ENCODE measurements around the gene ZDHHC5.
A peak's percentile ranks its signal among the peaks of the same experiment; 100 is the strongest.
"Not testable (repeated sequence)": the region's sequence is repeated elsewhere in the genome, so short reads cannot be mapped to it uniquely, and the experiment has no call there.

Gene ZDHHC5

DNA sequence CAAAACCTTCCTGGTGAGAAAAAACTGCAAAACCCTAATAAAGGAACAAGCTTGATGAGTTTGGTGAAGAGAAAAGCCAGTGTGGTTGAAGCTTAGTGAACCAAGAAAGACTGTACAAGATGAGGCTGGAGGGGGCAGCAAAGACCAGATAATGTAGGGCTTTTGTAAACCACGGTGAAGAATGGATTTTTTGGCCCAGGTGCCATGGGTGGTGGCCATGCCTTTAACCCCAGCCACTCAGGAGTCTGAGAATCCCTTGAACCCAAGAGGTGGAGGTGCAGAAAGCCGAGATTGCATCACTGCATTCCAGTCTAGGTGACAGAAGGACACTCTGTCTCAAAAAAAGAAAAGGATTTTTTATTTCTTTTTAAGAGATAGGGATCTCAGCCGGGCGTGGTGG, 5.0 kb upstream of the ZDHHC5 start:
- no peak for DNase-seq (ENCODE audit: low read depth in 2 of 3, low spot score in 1 of 3)

DNA sequence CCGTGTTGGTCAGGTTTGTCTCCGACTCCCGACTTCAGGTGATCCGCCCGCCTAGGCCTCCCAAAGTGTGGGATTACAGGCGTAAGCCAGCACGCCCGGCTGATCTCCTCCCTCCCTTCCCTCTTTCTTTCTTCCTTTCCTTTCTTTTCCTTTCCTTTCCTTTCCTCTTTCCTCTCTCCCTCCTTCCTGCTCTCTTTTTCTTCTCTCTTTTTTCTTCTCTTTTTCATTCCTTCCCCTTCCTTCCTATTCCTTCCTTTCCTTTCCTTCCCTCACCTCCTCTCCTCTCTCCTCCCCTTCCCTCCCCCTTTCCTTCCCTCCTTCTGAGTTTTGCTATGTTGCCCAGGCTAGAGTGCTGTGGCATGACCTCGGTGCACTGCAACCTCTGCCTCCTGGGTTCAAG, 3.9 kb upstream of the ZDHHC5 start:
- DNase-seq (ENCODE audit: low read depth in 2 of 3, low spot score in 1 of 3) = no peak

DNA sequence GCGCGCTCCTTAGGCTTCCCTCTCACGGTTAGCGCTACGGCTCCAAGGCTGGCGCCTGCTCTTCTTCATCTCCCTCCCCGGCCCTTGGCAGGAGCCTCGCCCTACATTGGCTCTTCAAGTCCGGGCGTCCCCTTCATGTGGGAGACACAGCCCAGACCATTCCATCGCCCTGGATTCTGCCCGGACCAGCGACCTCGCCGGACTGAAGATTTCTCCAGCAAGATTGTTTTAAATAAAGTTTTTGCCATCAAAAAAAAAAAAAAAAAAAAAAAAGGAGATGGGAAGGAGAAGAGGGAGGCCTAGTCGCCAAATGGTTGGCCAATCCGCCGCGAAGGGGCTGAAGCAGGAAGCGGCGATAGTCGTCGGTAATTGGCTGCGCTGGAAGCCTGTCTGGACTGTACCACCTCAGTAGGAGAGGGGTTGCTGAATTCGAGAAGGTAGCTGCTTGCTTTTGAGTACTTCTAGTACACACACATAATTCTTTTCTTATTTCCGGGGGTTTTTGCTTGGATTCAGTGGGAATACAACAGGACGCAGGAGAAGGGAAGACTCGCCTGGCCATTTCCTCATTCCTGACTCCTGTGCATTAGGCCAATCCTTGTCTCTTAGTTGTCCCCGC, 688 bp upstream of the ZDHHC5 start:
- DNase-seq (ENCODE audit: low read depth in 2 of 3, low spot score in 1 of 3) = peak; percentile 38 to 89 (median 87)

DNA sequence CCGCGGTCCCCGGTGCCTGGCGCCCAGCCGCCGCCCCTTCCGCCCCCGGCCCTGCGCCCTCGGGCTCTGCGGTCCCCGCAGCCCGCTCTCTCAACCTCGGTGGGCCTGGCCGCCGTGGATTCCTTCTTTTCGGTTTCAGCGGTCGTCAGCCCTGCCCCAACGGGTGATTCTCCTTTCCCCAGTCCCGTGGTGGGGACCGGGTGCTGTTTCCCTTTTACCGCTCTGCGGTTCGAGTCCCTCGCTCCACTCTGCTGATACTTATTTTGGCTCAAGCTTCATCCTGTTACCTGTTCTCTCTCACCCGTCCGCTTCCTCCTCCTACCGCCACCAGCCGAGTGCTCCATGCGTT, 494 bp downstream of the ZDHHC5 start:
- DNase-seq (ENCODE audit: low read depth in 2 of 3, low spot score in 1 of 3) = peak in 1 of 3 donors; percentile 37

DNA sequence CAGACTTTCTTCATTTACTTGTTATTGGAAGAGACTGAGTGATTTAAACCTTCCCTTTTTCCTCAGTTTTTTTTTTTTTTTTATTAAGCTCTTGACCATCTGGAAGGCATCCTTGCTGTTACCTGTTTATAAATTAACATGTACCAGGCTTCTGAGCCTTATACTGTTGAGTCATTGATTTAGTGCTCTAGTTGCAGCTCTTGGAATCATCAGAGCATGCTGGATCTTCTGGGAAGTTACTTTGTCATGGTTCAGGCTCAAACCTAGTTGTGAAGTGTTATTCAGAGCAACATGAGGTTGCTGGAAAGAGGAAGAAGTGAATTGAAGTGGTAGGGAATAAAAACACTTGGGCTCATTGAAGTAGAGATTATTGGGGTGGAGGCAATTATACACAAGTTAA, 6.3 kb downstream of the ZDHHC5 start:
- no peak for DNase-seq (ENCODE audit: low read depth in 2 of 3, low spot score in 1 of 3)

DNA sequence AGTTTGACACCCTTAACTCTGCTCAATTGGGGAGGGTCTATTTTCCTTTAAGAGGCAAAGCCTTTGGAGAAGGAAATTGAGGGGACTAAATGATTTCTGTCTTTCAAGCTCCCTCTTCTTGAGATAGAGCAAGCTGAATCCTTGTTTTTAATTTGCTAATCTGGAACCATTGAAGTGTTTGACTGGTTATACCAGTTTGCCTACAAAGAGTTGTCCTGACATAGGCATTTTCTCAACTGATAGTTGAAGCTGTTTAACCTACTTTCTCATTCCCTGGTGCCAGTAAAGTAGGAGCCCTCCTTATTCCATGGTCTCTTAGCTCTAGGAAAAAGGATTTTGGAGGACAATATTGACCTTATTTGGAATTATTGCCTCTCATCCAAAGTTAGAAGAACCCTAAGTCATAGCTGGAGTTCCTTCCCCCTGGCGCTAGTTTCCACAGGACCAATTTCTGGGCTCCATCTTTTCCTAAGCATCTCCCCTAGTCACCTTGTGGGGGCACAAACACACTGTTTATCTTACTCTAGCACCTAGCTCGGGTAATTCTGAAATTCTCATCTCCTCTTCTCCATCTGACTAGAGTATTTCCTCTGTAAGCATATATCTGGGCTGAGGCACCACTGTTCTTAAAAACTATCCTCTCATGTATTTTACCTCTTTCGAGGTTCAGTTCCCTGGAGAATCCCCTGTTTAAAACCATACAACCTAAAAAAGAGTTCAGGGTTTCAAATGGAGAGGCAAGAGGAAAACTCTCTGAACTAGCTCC, 7.4 kb downstream of the ZDHHC5 start:
- no peak for DNase-seq (ENCODE audit: low read depth in 2 of 3, low spot score in 1 of 3)

DNA sequence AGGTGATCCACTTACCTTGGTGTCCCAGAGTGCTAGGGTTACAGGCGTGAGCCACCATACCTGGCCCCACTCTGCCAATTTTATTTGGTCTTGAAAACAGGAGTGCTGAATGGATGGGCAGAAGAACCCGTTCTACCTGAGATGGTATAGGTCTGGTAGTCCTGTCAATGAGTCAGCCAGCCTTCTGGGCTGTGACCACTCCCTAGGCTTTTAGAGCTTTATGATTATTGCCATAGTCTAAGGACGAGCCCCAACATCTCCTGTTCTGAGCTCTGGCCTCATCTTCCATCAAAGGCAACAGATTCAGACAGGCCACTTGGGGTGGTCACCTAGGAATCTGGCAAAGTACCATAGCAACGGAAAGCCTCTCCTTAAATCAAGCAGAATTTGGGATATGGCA, 11.5 kb downstream of the ZDHHC5 start:
- DNase-seq (ENCODE audit: low read depth in 2 of 3, low spot score in 1 of 3) = no peak

DNA sequence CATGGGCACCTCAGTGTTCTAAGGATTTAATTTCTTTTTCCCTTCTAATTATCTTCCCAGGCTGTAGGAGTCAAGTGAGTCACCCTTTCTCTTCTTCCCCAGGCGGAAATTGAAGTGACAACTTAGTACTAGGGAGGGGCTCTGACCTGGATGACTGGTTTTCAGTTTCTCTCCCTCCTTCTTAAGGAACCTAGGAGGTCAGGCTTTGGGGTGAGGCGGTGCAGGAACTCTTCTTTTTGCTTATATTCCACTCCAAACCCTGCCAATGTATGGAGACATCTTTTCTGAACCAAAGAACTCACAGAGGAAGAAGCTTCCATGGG, 12.6 kb downstream of the ZDHHC5 start:
- DNase-seq (ENCODE audit: low read depth in 2 of 3, low spot score in 1 of 3) = no peak

DNA sequence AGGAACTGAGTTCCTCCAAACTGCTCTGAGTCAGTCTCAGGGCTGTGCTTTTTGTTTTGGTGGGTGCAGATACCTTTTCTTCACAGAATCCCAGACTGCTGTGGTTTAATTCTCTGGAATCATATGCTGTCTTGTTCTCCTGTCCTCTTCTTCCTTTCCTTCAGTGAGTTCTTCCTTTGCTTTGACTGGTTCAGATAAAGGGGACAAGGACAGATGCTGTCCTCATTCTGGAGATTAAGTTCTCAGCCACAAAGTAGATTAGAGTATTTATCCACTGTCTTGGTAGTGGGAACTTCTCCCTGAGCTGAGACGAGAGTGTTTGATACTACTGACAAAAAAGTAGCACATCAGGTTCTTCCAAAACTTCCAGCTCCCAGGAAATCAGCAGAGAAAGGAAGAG, 13.3 kb downstream of the ZDHHC5 start:
- no peak for DNase-seq (ENCODE audit: low read depth in 2 of 3, low spot score in 1 of 3)

DNA sequence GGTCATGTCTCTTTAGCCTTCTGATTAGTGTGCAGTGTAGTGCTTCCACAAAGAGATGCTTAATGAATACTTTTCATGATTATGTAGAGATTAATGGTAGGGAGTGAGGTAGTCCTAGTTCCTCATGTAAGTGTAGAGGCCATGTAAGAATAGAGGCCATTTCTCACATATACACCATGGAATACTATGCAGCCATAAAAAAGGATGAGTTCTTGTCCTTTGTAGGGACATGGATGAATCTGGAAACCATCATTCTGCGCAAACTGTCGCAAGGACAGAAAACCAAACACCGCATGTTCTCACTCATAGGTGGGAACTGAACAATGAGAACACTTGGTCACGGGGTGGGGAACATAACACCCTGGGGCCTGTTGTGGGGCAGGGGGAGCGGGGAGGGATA, 22.6 kb downstream of the ZDHHC5 start:
- DNase-seq (ENCODE audit: low read depth in 2 of 3, low spot score in 1 of 3) = not testable (repeated sequence)

DNA sequence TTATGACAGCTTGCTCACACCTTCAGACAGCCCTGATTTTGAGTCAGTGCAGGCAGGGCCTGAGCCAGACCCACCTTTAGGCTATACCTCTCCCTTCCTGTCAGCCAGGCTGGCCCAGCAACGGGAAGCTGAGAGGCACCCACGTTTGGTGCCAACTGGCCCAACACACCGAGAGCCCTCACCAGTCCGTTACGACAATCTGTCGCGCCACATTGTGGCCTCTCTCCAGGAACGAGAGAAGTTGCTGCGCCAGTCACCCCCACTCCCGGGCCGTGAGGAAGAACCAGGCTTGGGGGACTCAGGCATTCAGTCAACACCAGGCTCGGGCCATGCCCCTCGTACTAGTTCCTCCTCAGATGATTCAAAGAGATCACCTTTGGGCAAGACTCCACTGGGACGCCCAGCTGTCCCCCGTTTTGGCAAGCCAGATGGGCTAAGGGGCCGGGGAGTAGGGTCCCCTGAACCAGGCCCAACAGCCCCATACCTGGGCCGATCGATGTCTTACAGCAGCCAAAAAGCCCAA, 31.0 kb downstream of the ZDHHC5 start:
- DNase-seq (ENCODE audit: low read depth in 2 of 3, low spot score in 1 of 3) = no peak

DNA sequence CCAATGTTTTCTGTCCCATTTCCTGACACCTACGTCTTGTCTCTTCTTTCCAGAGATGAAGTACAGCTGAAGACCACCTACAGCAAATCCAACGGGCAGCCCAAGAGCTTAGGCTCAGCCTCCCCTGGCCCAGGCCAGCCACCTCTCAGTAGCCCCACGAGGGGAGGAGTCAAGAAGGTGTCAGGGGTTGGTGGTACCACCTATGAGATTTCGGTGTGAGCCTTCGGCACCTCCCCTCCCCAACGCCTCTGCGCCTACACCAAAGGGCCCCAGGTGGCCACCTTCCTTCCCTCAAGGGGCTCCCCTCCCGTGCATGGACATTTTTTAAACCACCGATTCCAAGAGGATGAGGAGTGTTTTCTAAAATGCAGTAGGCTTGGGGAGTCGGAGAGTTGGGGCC, 31.9 kb downstream of the ZDHHC5 start:
- no peak for DNase-seq (ENCODE audit: low read depth in 2 of 3, low spot score in 1 of 3)

DNA sequence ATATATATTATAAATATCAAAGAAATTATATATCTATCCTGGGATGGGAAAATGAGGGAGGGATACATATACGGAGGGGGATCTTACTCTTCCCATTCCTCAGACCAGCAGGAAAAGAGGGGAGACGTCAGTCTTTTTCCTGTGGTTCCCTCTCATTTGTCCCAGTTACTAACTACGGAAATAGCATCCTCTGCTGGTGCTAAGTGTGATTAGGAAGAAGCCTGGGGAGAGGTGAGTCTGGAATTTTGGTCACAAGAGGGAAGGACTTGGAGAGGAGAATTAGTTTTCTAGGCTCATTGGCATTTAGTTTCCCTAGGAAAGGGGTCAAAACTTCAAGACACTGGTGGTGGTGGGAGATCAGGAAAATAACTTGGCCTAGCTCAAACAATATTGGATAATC, 32.5 kb downstream of the ZDHHC5 start:
- no peak for DNase-seq (ENCODE audit: low read depth in 2 of 3, low spot score in 1 of 3)

DNA sequence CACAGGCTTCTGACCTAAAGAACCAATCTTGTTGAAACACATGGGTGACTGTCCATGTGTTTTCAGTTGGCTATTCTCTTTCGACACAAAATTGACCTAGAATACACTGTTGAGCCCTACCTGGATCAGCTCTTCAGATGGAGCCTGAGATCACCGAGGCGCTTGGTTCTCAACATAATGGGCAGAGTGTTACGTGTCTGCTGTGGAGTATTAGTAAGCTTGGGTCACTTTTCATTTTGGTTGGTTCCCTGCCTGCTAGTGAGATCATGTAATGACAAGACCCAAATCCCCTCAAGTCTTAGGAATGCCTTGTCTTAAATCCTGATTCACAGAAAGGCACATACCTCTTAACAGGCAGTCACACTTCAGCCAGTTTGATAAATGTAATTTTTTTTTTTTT, 35.4 kb downstream of the ZDHHC5 start:
- DNase-seq (ENCODE audit: low read depth in 2 of 3, low spot score in 1 of 3) = no peak

DNA sequence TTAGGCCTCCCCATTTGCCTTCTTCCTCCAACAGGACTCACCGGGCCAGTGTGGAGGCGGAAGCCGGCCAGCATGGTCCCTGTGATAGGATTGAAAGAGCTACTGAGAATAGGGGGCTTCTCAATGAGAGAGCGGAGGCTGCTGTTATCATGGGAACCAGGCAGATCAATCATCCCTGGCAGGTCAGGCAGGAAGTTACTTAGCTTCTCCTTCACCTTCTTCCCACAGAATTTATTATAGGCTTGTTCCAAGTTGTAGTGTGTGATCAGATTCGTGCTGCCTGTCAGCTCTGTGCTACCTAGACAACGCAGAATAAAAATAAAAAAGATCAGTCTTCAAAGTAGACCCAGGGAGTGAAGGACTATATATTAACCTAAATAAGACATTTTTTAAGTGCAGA, 37.0 kb downstream of the ZDHHC5 start:
- no peak for DNase-seq (ENCODE audit: low read depth in 2 of 3, low spot score in 1 of 3)

DNA sequence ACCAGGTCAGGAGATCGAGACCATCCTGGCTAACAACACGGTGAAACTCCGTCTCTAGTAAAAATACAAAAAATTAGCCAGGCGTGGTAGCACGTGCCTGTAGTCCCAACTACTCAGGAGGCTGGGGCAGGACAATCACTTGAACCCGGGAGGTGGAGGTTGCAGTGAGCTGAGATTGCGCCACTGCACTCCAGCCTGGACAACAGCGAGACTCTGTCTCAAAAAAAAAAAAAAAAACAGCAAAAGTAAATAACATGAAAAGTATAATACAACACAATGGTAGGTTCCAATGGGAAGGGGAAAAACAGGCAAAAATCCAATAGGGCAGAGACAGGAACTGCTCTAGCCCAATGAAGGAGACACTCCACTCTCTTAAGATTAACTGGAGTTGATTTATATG, 37.5 kb downstream of the ZDHHC5 start:
- not testable (repeated sequence) for DNase-seq (ENCODE audit: low read depth in 2 of 3, low spot score in 1 of 3)

DNA sequence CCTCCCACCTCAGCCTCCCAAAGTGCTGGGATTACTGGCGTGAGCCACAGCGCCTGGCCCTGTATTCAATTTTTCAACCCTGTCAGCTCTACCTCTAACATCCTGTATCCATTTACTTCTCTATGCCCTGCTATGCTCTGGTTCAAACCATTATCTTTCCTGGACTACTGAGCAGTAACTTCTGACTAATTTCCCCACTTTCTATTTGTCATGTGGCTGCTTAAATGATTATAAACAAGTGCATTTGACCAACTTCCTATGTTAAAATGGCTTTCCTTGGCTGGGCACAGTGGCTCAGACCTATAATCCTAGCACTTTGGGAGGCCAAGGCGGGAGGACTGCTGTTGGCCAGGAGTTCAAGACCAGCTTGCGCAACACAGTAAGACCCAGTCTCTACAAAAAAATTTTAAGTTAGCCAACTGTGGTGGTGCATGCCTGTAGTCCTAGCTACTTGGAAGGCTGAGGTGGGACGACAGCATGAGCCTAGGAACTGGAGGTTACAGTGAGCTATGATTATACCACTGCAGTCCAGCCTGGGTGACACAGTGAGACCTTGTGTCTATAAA, 42.0 kb downstream of the ZDHHC5 start:
- no peak for DNase-seq (ENCODE audit: low read depth in 2 of 3, low spot score in 1 of 3)

DNA sequence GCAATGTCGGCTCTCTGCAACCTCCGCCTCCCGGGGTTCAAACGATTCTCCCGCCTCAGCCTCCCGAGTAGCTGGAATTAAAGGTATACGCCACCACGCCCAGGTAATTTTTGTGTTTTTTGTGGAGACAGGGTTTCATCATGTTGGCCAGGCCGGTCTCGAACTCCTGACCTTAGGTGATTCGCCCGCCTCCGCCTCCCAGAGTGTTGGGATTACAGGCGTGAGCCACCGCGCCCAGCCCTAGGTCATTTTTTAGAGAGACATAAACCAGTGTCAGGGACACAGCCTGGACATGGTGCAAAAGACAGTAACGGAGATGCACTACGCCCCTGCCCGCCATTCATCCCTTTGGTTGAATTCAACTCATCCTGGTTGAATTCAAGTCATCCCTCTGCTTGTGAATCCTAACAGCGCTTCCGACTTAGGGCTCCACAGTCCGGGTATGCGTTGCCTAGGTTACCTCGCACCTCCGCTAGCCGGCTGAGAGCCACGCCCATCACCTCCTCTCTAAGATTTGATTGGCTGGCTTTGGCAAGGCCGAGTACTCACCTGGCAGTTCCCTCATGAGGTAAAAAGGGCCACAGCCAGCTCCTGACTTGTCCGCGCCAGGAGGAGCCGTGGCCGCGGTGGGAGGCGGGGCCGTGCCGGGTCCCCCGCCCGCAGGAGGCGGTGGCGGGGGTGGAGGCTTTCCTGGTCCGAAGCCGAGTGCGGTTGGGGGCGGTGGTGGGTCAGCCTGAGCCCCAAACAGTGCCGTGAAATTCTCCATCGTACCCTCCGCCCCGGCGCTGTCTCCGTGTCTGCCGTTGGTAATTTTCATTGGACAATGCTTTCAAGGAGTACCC, 43.7 kb downstream of the ZDHHC5 start, which contains the start of gene MED19:
MED19 (minus strand) TSS at position 802 of the 842 bp plus-strand sequence; CDS start at position 766, 36 bp downstream.
- peak; percentile 61 to 68 (median 63) for DNase-seq (ENCODE audit: low read depth in 2 of 3, low spot score in 1 of 3)

DNA sequence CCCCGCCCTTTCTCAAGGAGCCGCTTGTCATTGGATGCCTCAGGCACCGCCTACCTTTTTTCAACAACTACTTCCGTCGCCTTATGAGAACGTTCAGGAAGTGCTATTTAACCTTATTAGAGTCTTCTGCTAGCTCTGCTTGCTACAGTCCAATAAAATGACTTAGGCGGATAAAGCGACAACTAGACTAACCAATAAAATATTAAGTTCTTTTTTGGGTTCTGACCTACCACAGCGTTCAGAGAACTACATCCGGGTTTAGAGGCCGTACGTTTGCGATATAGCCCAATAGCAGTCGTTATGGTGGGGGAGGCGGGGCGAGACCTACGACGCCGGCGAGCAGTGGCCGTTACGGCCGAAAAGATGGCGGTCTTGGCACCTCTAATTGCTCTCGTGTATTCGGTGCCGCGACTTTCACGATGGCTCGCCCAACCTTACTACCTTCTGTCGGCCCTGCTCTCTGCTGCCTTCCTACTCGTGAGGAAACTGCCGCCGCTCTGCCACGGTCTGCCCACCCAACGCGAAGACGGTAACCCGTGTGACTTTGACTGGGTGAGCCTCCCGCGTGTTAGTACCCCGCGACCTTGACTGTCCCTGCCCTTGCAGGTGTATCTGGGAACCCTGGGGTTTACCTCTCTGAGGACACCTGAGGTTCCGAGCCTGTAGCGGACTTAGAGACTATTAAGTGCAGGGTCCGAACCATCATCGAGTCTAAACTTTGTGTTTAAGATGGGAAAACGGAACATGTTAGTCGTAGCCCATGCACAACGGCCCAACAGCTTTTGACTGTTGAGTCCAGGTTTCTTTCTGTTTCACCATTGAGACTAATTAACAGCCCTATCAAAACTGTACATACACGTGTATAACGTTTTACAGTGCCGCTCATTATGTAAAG, 44.6 kb downstream of the ZDHHC5 start, which contains the start of gene TMX2:
TMX2 (plus strand) TSS at position 338 of the 895 bp plus-strand sequence; CDS start at position 364, 26 bp downstream.
- DNase-seq (ENCODE audit: low read depth in 2 of 3, low spot score in 1 of 3) = peak; percentile 80 to 86 (median 81)

DNA sequence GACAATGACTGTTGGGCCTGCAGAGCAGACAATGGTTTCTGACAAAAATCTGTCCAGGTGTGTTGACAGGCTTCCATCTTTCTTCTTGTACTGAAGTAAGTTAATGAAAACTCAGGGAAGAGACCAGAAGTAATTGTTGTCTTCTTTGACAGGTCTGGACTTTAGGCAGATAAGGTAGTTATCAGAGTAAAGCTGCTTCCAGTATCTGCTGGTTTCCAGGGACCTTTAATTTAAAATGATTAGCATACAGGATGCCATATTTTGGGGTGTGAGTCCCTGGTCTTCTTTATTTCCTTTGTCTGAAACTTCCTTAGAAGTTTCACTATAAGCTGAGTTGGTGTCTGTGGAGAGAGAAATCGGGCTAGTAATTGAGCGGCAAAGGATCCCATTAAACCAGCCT, 45.9 kb downstream of the ZDHHC5 start:
- no peak for DNase-seq (ENCODE audit: low read depth in 2 of 3, low spot score in 1 of 3)
